NCI-H2171 treated with DMSO at 0.1 percent for 48 hours (cell line): Measurements from ENCODE around the gene NMNAT1.
"Not testable (repeated sequence)": the region's sequence is repeated elsewhere in the genome, so short reads cannot be mapped to it uniquely, and the experiment has no call there.

Source experiments
- DNase-seq: peaks from one replicate; lab custom pipeline; 2025; lab: John Stamatoyannopoulos, UW

NMNAT1 gene

GRCh38 chr1:10020086-10020485, 76.8 kb downstream of the NMNAT1 start:
- no peak for DNase-seq

- not testable (repeated sequence) for DNase-seq
Measured at GRCh38 chr1:10020678-10021077, 77.4 kb downstream of the NMNAT1 start.

- not testable (repeated sequence) for DNase-seq
Measured at GRCh38 chr1:10021992-10022391, 78.7 kb downstream of the NMNAT1 start.

- no peak for DNase-seq
Measured at GRCh38 chr1:10022656-10023055, 79.4 kb downstream of the NMNAT1 start.

- DNase-seq: no peak
Measured at GRCh38 chr1:10025354-10025753, 82.1 kb downstream of the NMNAT1 start.

GRCh38 chr1:10027027-10027426, 83.8 kb downstream of the NMNAT1 start:
- no peak for DNase-seq

GRCh38 chr1:10028956-10029500, 85.8 kb downstream of the NMNAT1 start:
- DNase-seq: not testable (repeated sequence)

GRCh38 chr1:10031461-10031860, 88.2 kb downstream of the NMNAT1 start:
- no peak for DNase-seq

GRCh38 chr1:10032590-10033358, 89.5 kb downstream of the NMNAT1 start, which contains the start of gene UBE4B:
Gene UBE4B, plus strand, starts transcription at chr1:10032958. Its CDS starts 713 bp downstream, at chr1:10033671.
- DNase-seq: peak; percentile 98

GRCh38 chr1:10033359-10033845, 90.1 kb downstream of the NMNAT1 start:
- peak; percentile 69 for DNase-seq
